Mucosa of rectum (tissue), 2 donors: ENCODE data around the gene PEX10.
A peak's percentile ranks its signal among the peaks of the same experiment; 100 is the strongest.

Experiments used
- H3K27ac ChIP-seq, 2 donors: one replicate each; pipeline ENCODE4 v1.7.0; 2013; ENCODE audit warnings: inconsistent platforms in 2 of 2, low read depth in 2 of 2, low read length in 2 of 2
- H3K27me3 ChIP-seq, 2 donors: one replicate each; pipeline ENCODE4 v1.7.0; 2013; ENCODE audit warnings: low read length in 2 of 2; ENCODE audit not compliant: control insufficient read depth in 2 of 2, insufficient read depth in 2 of 2
- H3K36me3 ChIP-seq, 2 donors: one replicate each; pipeline ENCODE4 v1.7.0; 2013; ENCODE audit warnings: low read length in 2 of 2; ENCODE audit not compliant: control insufficient read depth in 2 of 2, insufficient read depth in 2 of 2
- H3K4me1 ChIP-seq, 2 donors: one replicate each; pipeline ENCODE4 v1.7.0; 2013; ENCODE audit warnings: low read length in 2 of 2, mild to moderate bottlenecking in 1 of 2; ENCODE audit not compliant: control insufficient read depth in 2 of 2, insufficient read depth in 2 of 2
- H3K4me3 ChIP-seq, 2 donors: one replicate each; pipeline ENCODE4 v1.7.0; 2013; ENCODE audit warnings: low read length in 2 of 2
- H3K9ac ChIP-seq, 2 donors: one replicate each; pipeline ENCODE4 v1.7.0; 2013; ENCODE audit warnings: low read length in 2 of 2, low read depth in 1 of 2, mild to moderate bottlenecking in 1 of 2
- H3K9me3 ChIP-seq, 2 donors: one replicate each; pipeline ENCODE4 v1.7.0; 2013; ENCODE audit warnings: low read length in 2 of 2; ENCODE audit not compliant: control insufficient read depth in 2 of 2
- donor health status: healthy.
- donor health status: Normal muscosa, but diverticular disease.

The PEX10 gene

DNA sequence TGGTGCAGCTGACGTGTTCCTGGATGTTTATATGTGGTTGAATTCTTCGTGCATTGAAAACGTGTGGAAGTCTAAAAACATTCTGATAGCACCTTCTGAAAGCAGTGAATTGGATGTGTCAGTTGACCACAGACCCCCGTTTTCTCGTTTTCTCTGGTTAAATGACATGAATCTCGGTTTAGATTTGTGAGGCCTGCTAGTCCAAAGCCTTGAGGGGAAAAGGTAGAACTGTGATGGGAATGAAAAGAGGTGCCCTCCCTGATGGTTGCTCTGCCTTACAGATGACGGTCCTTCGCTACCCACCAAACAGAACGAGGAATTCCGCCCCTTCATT, 11.8 kb downstream of the PEX10 start:
- peaks cover 76 to 82% of the 10 kb centered on the region in 2 donors for H3K36me3 ChIP-seq
- H3K4me1 ChIP-seq, result no peaks in the 10 kb centered on the region
- H3K9ac ChIP-seq, result no peak overlapping the region
- H3K27ac ChIP-seq, result no peak overlapping the region
- H3K9me3 ChIP-seq, result no peaks in the 10 kb centered on the region
- H3K4me3 ChIP-seq, result no peak overlapping the region
- no peaks in the 10 kb centered on the region for H3K27me3 ChIP-seq

GRCh38 chr1:2399890-2400575, 12.3 kb downstream of the PEX10 start:
- peaks cover 78 to 80% of the 10 kb centered on the region in 2 donors for H3K36me3 ChIP-seq
- H3K4me1 ChIP-seq, result no peaks in the 10 kb centered on the region

DNA sequence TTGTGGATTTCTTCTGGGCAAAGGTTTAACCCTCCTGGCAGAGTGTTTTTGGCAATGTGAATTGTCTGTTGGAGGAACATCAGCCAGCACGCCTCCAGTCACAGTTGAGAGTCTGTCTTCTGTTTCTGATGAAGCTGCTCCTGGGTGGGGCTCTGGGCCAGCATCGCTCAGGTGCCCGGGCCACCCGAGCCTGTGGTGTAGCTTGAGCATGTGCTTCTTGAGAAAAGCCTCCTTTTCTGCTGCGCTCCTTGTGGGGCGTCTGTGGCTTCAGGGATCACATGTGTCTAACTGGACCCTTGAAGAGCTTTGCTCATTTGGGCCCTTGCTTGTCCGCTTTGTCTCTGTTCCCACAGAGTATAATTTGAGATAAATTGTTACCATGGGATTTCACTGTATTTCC, 13.5 kb downstream of the PEX10 start:
- Histone ChIP-seq H3K27me3 (no peaks in the 10 kb centered on the region), H3K36me3 (peaks cover 67 to 77% of the 10 kb centered on the region in 2 donors), H3K27ac (no peak overlapping the region), H3K4me3 (no peak overlapping the region), H3K9me3 (no peaks in the 10 kb centered on the region), H3K9ac (no peak overlapping the region), H3K4me1 (peaks cover 2 to 6% of the 10 kb centered on the region in 2 donors)

More at GRCh38 chr1:2399890-2400575, 12.3 kb downstream of the PEX10 start:
- H3K4me3 ChIP-seq, result no peak overlapping the region
- no peak overlapping the region for H3K27ac ChIP-seq
- H3K9ac ChIP-seq, result no peak overlapping the region
- no peaks in the 10 kb centered on the region for H3K9me3 ChIP-seq
- H3K27me3 ChIP-seq, result no peaks in the 10 kb centered on the region

DNA sequence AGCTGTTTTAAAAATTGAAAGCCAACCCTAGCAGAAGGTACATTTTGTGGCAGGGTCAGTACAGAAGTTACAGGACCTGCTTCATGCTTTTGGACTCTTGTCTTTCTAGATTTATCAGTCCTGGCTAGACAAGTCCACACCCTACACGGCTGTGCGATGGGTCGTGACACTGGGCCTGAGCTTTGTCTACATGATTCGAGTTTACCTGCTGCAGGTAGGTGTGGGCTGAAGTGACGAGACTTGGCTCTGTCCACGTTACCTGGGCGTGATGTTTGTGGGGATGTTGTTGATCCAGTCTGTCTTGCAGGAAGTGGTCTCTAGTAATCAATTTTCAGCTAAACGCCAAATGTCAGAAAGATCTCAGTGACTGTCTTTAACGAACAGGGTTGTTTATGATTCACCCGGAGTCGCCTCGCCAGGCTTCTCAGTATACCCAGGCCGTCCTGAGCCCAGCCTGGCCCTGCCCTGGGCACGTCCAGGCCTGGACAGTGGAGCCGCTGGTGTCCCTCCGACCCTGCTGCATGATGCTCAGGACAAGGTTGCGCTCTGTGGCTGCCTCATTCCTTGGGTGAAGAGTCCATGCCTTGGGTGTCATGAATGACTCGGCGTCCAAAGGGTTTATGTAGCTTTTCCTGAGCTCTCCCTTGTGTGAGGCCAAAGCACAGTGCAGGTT, 15.2 kb downstream of the PEX10 start:
- no peak overlapping the region for H3K9ac ChIP-seq
- H3K27ac ChIP-seq, result peak overlapping the region in 1 of 2 donors; percentile 8

DNA sequence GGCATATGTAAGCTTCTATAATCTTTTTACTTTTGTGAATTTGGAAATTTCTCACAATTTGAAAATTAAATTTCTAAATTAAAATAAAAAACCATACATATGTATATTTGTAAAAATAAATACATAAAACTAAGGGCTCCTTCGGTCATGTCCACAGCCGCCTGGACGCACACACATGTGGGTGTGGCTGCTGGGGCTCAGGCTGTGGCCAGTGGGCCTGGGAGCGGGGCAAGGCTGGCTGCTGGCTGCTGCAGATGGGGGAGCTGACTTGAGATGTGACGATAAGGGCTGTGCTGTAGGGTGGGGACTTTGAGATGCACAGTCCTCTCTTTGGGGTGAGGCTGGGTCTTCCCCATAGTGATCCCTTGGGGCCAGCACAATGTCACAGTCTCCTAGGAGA, 15.9 kb downstream of the PEX10 start:
- no peak overlapping the region for H3K27ac ChIP-seq
- H3K4me1 ChIP-seq, result peaks cover 17 to 23% of the 10 kb centered on the region in 2 donors
- H3K4me3 ChIP-seq, result no peak overlapping the region
- H3K9me3 ChIP-seq, result no peaks in the 10 kb centered on the region
- peaks cover 47 to 64% of the 10 kb centered on the region in 2 donors for H3K36me3 ChIP-seq
- H3K9ac ChIP-seq, result no peak overlapping the region
- H3K27me3 ChIP-seq, result no peaks in the 10 kb centered on the region

More for the DNA sequence above, 15.2 kb downstream of the PEX10 start:
- Histone ChIP-seq H3K9me3 (no peaks in the 10 kb centered on the region), H3K27me3 (no peaks in the 10 kb centered on the region), H3K36me3 (peaks cover 54 to 70% of the 10 kb centered on the region in 2 donors), H3K4me3 (no peak overlapping the region), H3K4me1 (peaks cover 17 to 23% of the 10 kb centered on the region in 2 donors)

DNA sequence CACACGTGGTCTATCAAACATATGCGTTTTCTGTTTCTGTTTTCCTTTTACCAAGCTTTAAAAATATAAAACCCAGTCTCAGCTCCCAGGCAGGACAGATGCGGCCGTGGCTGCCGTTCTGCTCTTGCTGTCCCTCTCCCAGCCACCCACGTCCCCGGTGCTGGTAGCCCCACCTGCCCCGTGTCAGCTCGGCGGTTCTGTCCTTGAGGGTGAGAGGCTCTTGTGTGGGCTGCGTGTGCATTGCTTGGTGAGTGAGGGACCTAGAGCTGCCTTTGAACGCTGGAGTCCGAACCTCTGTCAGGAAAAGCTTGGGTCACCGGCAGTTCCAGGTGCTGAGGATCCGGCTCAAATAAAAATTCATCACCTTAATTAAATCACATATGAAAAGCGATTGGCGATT, 16.3 kb downstream of the PEX10 start:
- H3K4me3 ChIP-seq, result no peak overlapping the region
- no peaks in the 10 kb centered on the region for H3K27me3 ChIP-seq
- no peak overlapping the region for H3K27ac ChIP-seq
- H3K4me1 ChIP-seq, result peaks cover 17 to 23% of the 10 kb centered on the region in 2 donors
- no peaks in the 10 kb centered on the region for H3K9me3 ChIP-seq
- H3K9ac ChIP-seq, result no peak overlapping the region
- H3K36me3 ChIP-seq, result peaks cover 45 to 62% of the 10 kb centered on the region in 2 donors

DNA sequence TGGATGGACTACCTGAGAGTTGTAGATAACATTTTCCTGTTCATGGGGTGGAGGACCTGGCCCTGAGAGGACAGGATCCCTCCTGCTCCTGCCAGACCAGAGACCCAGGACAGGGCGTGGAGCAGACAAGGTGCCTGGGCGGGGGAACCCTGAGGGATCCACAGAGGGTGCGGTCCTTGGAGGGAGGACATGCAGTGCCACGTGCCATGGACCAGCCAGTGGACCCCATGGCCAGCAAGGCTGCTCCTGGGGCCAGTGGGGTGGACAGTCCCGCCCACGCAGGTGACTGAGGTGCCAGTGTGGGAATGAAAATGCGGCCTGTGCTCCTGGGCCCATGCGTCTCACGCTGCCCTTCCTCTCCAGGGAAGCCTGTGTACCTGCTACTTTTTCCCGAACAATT, 17.1 kb downstream of the PEX10 start:
- Histone ChIP-seq H3K27ac (no peak overlapping the region), H3K9ac (no peak overlapping the region), H3K27me3 (no peaks in the 10 kb centered on the region), H3K36me3 (peaks cover 38 to 55% of the 10 kb centered on the region in 2 donors), H3K9me3 (no peaks in the 10 kb centered on the region), H3K4me3 (no peak overlapping the region), H3K4me1 (peaks cover 17 to 28% of the 10 kb centered on the region in 2 donors)

GRCh38 chr1:2394761-2395160, 17.6 kb downstream of the PEX10 start:
- Histone ChIP-seq H3K4me3 (no peak overlapping the region), H3K36me3 (peaks cover 34 to 50% of the 10 kb centered on the region in 2 donors), H3K4me1 (peaks cover 17 to 30% of the 10 kb centered on the region in 2 donors), H3K27me3 (no peaks in the 10 kb centered on the region), H3K27ac (no peak overlapping the region), H3K9ac (no peak overlapping the region), H3K9me3 (no peaks in the 10 kb centered on the region)

GRCh38 chr1:2394220-2394619, 18.1 kb downstream of the PEX10 start:
- peak overlapping the region; percentile 9 to 78 for H3K9ac ChIP-seq
- no peak overlapping the region for H3K27ac ChIP-seq
- no peak overlapping the region for H3K4me3 ChIP-seq
- no peaks in the 10 kb centered on the region for H3K9me3 ChIP-seq
- no peaks in the 10 kb centered on the region for H3K27me3 ChIP-seq
- peaks cover 17 to 30% of the 10 kb centered on the region in 2 donors for H3K4me1 ChIP-seq
- H3K36me3 ChIP-seq, result peaks cover 28 to 45% of the 10 kb centered on the region in 2 donors

DNA sequence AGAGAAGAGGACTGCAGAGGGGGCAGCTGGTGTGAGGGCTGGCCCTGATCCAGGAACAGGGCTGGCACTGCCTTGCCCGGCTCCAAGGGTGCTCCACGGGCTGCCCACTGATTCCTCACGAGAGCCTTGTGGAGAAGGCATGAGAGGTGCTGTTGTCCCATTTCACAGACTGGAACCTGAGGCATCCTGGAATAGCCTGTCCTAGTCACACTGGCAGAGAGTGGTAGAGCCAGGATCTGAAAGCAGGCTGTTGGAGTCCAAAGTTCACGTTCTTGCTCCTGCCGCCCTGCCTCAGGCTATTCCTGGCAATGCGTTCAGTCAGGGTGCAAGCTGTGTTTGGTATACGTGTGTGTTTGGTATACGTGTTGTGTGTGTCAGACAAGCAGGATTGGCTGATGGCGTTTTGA, 18.9 kb downstream of the PEX10 start:
- Histone ChIP-seq H3K27ac (peak overlapping the region in 1 of 2 donors; percentile 49), H3K4me1 (peaks cover 17 to 30% of the 10 kb centered on the region in 2 donors), H3K9me3 (no peaks in the 10 kb centered on the region), H3K9ac (peak overlapping the region; percentile 9 to 78), H3K36me3 (peaks cover 22 to 39% of the 10 kb centered on the region in 2 donors), H3K4me3 (peak overlapping the region; percentile 62 to 86), H3K27me3 (no peaks in the 10 kb centered on the region)
